IPS-NIHi7 (cell line): ENCODE data around the gene ARHGAP26.
A peak's percentile ranks its signal among the peaks of the same experiment; 100 is the strongest.

ENCODE experiments used
- DNase-seq: peaks from one replicate; pipeline ENCODE4 v3.0.0; 2012; ENCODE audit warnings: mixed read lengths; ENCODE audit errors: extremely low spot score

The ARHGAP26 gene

GRCh38 chr5:143037071-143037470, 266.9 kb downstream of the ARHGAP26 start:
- peak; percentile 73 for DNase-seq

GRCh38 chr5:143037708-143038107, 267.5 kb downstream of the ARHGAP26 start:
- DNase-seq: no peak

GRCh38 chr5:143040622-143041021, 270.4 kb downstream of the ARHGAP26 start:
- DNase-seq: no peak

GRCh38 chr5:143041461-143041860, 271.3 kb downstream of the ARHGAP26 start:
- DNase-seq: no peak

GRCh38 chr5:143041972-143042770, 272.0 kb downstream of the ARHGAP26 start:
- DNase-seq: no peak

- DNase-seq: no peak
These were observed 274.1 kb downstream of the ARHGAP26 start for GRCh38 chr5:143044265-143044664.

DNA sequence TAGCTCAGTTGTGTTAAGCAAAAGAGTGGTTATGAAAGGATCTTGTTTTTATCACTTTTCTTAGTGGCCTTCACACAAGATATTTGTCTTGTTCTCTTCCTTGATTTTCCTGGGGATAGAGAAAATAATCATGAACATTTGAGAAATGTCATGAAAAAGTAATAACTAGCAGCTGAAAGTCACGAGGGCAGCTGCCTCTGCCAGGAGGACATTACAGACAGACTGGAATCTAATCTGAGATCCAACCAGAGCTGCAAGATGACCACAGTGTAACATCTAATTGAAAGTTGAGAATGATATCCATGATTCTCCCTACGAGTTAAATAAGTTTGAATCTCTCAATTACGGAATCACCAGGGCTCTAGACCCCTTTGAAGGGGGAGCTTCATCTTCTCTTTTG, 274.9 kb downstream of the ARHGAP26 start:
- no peak for DNase-seq

DNA sequence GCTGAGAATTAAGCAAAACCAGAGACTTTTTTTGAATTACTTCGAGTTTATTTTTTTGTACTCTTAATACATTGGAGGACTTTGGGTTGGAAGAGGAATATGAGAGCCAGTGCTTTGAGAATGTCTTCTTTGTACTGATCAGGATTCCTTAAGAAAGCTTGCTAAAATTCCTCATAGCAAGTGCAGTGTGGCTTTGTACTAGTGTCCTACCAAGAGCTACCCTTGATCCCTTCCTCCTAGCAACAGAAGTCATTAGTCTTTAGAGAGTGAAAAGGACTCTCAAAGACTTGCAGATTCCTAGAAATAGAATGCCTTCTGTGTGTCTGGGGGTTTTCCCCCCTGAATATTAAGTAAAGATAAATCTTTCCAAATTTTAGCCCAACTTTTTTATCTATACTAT, 276.1 kb downstream of the ARHGAP26 start:
- DNase-seq: no peak

- DNase-seq: no peak
These were observed 276.9 kb downstream of the ARHGAP26 start for GRCh38 chr5:143047091-143047490.

GRCh38 chr5:143050183-143050582, 280.0 kb downstream of the ARHGAP26 start:
- DNase-seq: no peak

- DNase-seq: no peak
These were observed 281.3 kb downstream of the ARHGAP26 start for GRCh38 chr5:143051244-143052058.

DNA sequence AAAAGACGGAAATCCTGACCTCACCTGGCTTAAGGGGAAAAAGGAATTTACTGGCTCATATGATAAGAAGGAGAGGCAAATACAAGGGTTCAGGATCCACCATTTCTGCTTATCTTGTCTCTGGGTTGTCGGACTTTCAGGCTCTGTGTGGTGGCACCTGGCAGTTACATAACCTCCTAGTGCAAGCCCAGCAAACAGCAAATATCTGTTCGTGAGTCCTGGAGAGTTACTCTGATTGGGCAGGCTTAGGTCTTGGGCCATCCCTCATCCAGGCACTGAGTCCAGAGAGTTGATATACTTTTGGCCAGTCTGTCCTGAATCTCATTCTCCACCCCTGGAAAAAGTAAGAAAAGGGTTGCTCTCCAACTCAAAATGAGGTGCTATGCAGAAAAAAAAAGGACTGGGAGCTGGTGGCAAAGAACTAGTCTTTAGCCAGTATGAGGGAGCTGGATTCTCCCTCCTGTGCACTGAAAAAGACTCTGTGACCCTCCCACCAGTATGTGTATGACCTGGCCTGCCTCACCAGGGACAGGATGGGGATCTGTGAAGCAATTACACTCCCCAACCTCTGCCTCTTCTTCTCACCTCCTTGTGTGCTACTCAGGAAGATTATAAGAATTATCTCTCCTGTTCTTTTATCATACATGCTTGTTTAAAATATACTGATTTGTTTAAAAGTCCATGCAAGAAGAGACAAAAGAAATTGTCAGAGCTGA, 282.9 kb downstream of the ARHGAP26 start:
- DNase-seq: no peak

GRCh38 chr5:143053780-143054179, 283.6 kb downstream of the ARHGAP26 start:
- no peak for DNase-seq

DNA sequence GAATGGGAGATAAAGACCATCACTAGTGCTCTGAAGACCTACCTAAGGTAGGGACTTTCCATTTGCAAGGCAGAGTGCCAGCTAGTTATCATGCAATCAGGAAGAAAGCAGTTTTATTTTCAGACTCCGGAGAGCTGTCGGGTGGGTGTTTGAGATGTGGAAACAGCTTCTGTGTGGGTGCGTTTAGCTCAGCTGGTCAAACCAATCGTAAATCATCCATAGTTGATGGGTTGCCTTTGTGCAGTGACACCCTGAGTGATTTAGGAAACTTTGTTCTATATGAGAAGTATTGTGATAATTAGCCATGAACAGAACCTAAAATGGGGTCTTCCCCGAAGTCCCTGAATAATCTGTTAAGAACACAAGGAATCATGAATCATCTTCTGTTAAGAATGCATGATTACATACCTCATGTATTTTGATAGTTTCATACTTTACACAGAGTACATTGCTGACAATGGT, 284.3 kb downstream of the ARHGAP26 start:
- no peak for DNase-seq

GRCh38 chr5:143055596-143056338, 285.6 kb downstream of the ARHGAP26 start:
- no peak for DNase-seq

GRCh38 chr5:143056339-143056704, 286.1 kb downstream of the ARHGAP26 start:
- no peak for DNase-seq

- DNase-seq: no peak
These were observed 286.8 kb downstream of the ARHGAP26 start for GRCh38 chr5:143056792-143057579.

DNA sequence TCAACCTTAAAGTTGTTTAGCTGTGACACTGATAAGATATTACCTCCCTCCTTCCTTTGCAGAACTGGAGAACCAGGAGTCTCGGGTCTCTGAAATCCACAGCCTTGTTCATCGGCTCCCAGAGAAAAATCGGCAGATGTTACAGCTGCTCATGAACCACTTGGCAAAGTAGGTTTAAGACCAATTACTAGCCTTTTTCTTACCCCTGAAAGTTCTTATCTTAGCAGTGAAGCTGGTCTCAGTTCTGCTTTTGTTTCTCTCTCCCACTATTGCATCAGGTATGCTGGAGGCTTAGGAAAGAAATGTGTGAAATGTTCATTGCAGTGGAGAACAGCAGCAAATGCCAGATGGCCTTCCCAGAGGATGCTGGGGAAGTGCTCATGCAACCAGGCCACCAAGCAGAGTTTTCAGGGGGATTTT, 287.4 kb downstream of the ARHGAP26 start:
- DNase-seq: no peak

DNA sequence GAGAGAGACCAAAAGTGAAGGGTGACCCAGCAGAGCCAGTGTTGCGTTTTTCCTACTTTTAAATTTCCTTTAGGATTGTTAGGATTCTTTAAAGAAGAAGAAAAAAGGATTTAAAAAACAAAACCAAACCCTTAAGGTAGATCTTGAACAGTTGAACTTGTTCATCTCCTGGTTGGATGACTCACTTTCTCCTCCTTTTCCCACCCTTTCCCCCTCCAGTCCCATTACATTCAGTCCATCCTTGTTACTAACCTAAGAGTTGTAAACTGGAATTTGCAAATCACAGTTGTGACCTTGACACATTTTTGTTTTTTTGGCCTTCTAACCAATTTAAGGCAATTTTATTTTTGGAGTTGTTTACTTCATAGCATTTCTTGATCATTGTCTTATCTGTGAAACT, 289.2 kb downstream of the ARHGAP26 start:
- no peak for DNase-seq

DNA sequence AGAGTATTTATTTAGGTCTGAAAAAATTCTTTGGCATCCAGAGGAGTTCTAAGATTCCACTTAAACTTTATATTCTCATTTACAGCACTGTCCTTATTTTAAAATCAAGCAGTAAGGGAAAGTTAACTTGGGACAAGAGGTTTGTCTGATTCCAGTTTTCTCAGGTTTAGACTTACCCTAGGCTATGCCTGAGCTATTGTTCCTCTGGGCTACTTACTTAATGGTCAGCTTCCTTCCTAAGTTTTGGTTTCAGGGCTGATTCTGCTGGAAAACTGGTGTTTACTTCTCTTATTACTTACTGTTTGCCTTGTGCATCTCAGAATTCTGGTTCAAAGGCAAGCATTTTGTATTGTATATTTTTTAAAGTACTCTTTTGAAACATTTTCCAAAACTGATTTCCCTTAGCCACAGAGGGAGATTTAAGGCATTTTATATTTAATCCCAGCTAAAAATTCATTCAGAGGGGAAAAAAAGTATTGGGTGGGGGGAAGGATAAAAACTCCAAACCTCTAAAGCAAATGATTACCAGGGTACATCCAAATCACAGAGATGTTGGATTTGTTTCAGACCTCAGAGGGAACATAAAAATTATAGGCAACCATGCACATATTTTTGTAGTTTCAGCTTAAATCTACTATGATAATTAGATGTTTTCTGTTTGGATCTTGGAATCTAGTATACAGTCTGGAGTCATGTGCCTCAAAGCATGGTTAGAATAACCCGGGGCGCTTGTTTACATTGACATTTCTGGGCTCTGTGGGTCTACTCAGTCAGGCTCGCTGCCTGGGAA, 290.0 kb downstream of the ARHGAP26 start:
- DNase-seq: no peak
